Epithelial cell of esophagus (primary cell): ENCODE results near the gene PNO1.

Source experiments
- DNase-seq: peaks from one replicate; pipeline ENCODE4 v3.0.0; 2010; ENCODE audit warnings: low read depth
- H3K4me3 ChIP-seq: 2 replicates; pipeline ENCODE4 v1.5.1; 2011; ENCODE audit warnings: mild to moderate bottlenecking, low read length, control low read depth
- TF ChIP-seq, protein P1 (sequence below): IDR thresholded peaks from 2 replicates; pipeline ENCODE4 v1.5.1; 2011; ENCODE audit warnings: low read depth, mild to moderate bottlenecking, low read length, control low read depth, inconsistent platforms; ENCODE audit not compliant: insufficient read depth; ENCODE audit errors: missing control alignments

PNO1 gene

DNA sequence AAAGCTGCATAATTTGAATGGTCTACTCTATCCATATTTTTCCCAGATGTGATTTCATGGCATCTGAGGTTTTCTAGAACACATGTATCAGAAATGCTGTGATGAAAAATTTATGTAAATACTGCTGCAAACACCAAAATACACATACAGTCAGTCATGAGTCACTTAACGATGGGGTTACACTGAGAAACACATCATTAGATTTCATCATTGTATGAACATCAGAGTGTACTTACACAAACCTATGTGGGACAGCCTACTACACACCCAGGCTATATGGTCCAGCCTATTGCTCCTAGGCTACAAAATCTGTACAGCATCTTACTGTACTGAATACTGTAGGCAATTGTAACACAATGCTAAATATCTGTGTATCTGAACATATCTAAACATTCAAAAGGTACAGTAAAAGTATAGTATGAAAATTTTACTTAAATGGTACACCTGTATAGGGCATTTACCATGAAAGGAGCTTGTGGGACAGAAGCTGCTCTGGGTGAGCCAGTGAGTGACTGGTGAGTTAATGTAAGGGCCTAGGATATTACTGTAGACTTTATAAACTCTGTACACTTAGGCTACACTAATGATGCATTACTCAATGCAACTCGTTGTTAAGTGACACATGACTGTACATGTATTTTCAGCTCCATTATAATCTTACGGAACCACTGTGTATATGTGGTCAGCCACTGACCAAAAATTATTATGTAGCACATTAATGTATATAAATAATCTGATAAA, 33.5 kb downstream of the PNO1 start:
- H3K4me3 ChIP-seq: no peak overlapping the region
- TF ChIP-seq, protein P1, sequence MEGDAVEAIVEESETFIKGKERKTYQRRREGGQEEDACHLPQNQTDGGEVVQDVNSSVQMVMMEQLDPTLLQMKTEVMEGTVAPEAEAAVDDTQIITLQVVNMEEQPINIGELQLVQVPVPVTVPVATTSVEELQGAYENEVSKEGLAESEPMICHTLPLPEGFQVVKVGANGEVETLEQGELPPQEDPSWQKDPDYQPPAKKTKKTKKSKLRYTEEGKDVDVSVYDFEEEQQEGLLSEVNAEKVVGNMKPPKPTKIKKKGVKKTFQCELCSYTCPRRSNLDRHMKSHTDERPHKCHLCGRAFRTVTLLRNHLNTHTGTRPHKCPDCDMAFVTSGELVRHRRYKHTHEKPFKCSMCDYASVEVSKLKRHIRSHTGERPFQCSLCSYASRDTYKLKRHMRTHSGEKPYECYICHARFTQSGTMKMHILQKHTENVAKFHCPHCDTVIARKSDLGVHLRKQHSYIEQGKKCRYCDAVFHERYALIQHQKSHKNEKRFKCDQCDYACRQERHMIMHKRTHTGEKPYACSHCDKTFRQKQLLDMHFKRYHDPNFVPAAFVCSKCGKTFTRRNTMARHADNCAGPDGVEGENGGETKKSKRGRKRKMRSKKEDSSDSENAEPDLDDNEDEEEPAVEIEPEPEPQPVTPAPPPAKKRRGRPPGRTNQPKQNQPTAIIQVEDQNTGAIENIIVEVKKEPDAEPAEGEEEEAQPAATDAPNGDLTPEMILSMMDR: no peak
- peak; percentile 91 for DNase-seq

GRCh38 chr2:68193144-68193543, 35.5 kb downstream of the PNO1 start:
- TF ChIP-seq, protein P1: no peak
- H3K4me3 ChIP-seq: no peak overlapping the region
- DNase-seq: no peak

DNA sequence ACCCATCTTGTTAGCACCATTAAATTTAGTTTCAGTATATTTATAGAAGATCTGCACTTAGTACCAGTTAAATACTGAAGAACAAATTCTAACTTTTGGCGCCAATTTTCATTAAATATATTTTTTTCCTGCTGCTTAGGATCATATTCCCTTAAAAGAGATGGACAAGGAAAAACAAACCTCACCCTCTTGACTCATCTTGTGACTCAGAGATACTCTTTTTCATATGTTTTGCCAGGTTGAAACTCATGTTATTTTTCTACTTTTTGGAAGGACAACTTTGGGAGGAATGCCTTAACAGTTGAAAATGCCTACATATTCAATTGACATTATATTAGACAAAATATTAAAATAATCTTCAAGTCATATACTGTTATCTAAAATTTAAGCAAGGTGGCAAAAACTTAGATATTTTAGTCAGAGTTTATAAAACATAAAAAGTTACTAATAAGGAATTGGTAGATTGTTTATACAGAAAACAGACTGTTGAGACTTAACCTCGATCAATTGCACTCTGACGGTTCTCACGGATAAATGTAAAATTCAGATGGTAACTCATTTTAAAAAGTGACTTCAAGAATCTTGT, 36.2 kb downstream of the PNO1 start:
- peak; percentile 66 for DNase-seq

GRCh38 chr2:68195096-68195495, 37.4 kb downstream of the PNO1 start:
- no peak overlapping the region for H3K4me3 ChIP-seq
- DNase-seq: no peak
- TF ChIP-seq, protein P1: no peak

More for the DNA sequence above, 36.2 kb downstream of the PNO1 start:
- TF ChIP-seq, protein P1: no peak
- no peak overlapping the region for H3K4me3 ChIP-seq

- TF ChIP-seq, protein P1: peak; percentile 47
- DNase-seq: peak; percentile 43
Observed at GRCh38 chr2:68196120-68196716, 38.5 kb downstream of the PNO1 start.

DNA sequence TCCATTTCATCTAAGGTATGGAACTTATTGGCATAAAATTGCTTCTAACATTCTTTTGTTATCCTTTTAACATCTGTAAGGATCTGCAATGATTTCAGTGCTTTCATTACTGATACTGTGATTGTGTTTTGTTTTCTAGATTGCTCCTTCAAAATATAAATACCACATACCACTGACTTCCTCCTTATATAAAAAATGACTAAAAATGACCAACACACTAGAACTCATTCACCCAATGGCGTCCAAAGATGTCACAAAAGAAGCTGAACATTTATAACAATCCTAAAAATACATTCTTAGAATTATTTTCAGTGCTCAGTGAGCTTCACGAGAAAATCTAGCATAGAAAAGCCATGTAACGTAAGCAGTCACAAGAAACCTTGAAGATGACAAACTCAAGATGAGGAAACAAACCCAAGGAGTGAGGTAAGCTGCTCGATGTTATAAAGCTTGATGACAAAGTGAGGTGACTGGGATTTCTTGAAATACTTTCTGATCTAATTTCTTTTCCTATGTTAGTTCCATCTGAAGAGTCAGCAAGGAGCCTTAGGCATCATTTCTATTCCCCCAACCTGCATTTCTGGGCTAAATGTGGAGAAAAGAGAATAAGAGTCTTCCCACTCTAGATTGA, 42.6 kb downstream of the PNO1 start:
- peak; percentile 5 for DNase-seq
- TF ChIP-seq, protein P1: no peak
- no peak overlapping the region for H3K4me3 ChIP-seq

More at GRCh38 chr2:68196120-68196716, 38.5 kb downstream of the PNO1 start:
- no peak overlapping the region for H3K4me3 ChIP-seq
